HEK293 (cell line): Measurements from ENCODE around the gene GNG7.

ENCODE experiments used
- EGR2 ChIP-seq: fragments of 450-650 bp; formaldehyde crosslinking; IDR thresholded peaks from 2 replicates; pipeline ENCODE4 v1.5.1; 2016; ENCODE audit warnings: low read depth, missing biosample characterization, missing genetic modification characterization
- GLIS1 ChIP-seq: fragments of 450-650 bp; formaldehyde crosslinking; IDR thresholded peaks from 2 replicates; pipeline ENCODE4 v1.5.1; 2016; ENCODE audit warnings: missing biosample characterization, missing genetic modification characterization
- KLF8 ChIP-seq: fragments of 450-650 bp; formaldehyde crosslinking; IDR thresholded peaks from 2 replicates; pipeline ENCODE4 v1.5.1; 2016; ENCODE audit warnings: missing biosample characterization, missing genetic modification characterization
- KLF9 ChIP-seq: fragments of 450-650 bp; formaldehyde crosslinking; IDR thresholded peaks from 2 replicates; pipeline ENCODE4 v1.5.1; 2016; ENCODE audit warnings: missing biosample characterization, missing genetic modification characterization, low read depth
- MEIS1 ChIP-seq: sonication (generic); formaldehyde crosslinking; IDR thresholded peaks from 2 replicates; pipeline ENCODE4 v1.8.1; 2022; ENCODE audit warnings: missing genetic modification reagents, mild to moderate bottlenecking, borderline replicate concordance
- OVOL3 ChIP-seq: fragments of 450-650 bp; formaldehyde crosslinking; IDR thresholded peaks from 2 replicates; pipeline ENCODE4 v1.5.1; 2016; ENCODE audit warnings: missing biosample characterization, missing genetic modification characterization
- PBX3 ChIP-seq: sonication (generic); formaldehyde crosslinking; IDR thresholded peaks from 2 replicates; pipeline ENCODE4 v1.8.1; 2022; ENCODE audit warnings: mild to moderate bottlenecking, moderate library complexity, missing genetic modification reagents
- PRDM10 ChIP-seq: fragments of 450-650 bp; formaldehyde crosslinking; IDR thresholded peaks from 2 replicates; pipeline ENCODE4 v1.5.1; 2016; ENCODE audit warnings: missing biosample characterization, missing genetic modification characterization
- PRDM2 ChIP-seq: fragments of 450-650 bp; formaldehyde crosslinking; IDR thresholded peaks from 2 replicates; pipeline ENCODE4 v1.5.1; 2016; ENCODE audit warnings: missing biosample characterization, missing genetic modification characterization, borderline replicate concordance
- PRDM4 ChIP-seq: fragments of 450-650 bp; formaldehyde crosslinking; IDR thresholded peaks from 2 replicates; pipeline ENCODE4 v1.5.1; 2017; ENCODE audit warnings: missing biosample characterization, missing genetic modification characterization
- SP3 ChIP-seq: fragments of 450-650 bp; formaldehyde crosslinking; IDR thresholded peaks from 2 replicates; pipeline ENCODE4 v1.5.1; 2016; ENCODE audit warnings: missing biosample characterization, missing genetic modification characterization
- YY2 ChIP-seq: fragments of 450-650 bp; formaldehyde crosslinking; IDR thresholded peaks from 2 replicates; pipeline ENCODE4 v1.5.1; 2016; ENCODE audit warnings: missing biosample characterization, missing genetic modification characterization
- ZIC2 ChIP-seq: fragments of 450-650 bp; formaldehyde crosslinking; IDR thresholded peaks from 2 replicates; pipeline ENCODE4 v1.5.1; 2016; ENCODE audit warnings: missing biosample characterization, missing genetic modification characterization
- ZNF398 ChIP-seq: fragments of 450-650 bp; formaldehyde crosslinking; IDR thresholded peaks from 2 replicates; pipeline ENCODE4 v1.5.1; 2017; ENCODE audit warnings: missing biosample characterization, missing genetic modification characterization
- ZNF416 ChIP-seq: fragments of 450-650 bp; formaldehyde crosslinking; IDR thresholded peaks from 2 replicates; pipeline ENCODE4 v1.5.1; 2016; ENCODE audit warnings: missing biosample characterization, missing genetic modification characterization
- ZNF561 ChIP-seq: fragments of 450-650 bp; IDR thresholded peaks from 2 replicates; pipeline ENCODE4 v1.5.1; 2018; ENCODE audit warnings: missing biosample characterization, missing genetic modification characterization, borderline replicate concordance
- ZNF639 ChIP-seq: fragments of 450-650 bp; formaldehyde crosslinking; IDR thresholded peaks from 2 replicates; pipeline ENCODE4 v1.5.1; 2016; ENCODE audit warnings: missing biosample characterization, missing genetic modification characterization
- ZNF785 ChIP-seq: fragments of 450-650 bp; formaldehyde crosslinking; IDR thresholded peaks from 2 replicates; pipeline ENCODE4 v1.5.1; 2016; ENCODE audit warnings: missing biosample characterization, missing genetic modification characterization
- ZSCAN30 ChIP-seq: fragments of 450-650 bp; IDR thresholded peaks from 2 replicates; pipeline ENCODE4 v1.5.1; 2018; ENCODE audit warnings: missing biosample characterization, mild to moderate bottlenecking, missing genetic modification characterization, moderate library complexity
- ZXDB ChIP-seq: fragments of 450-650 bp; formaldehyde crosslinking; IDR thresholded peaks from 2 replicates; pipeline ENCODE4 v1.5.1; 2016; ENCODE audit warnings: missing biosample characterization, missing genetic modification characterization

GNG7 gene

GRCh38 chr19:2524840-2525723, 177.4 kb downstream of the GNG7 start (continued):
- TF ChIP-seq PBX3 (CRISPR knock-in tag) (no peak), ZNF416 (no peak), MEIS1 (CRISPR knock-in tag) (no peak), ZNF785 (tag by site-specific recombination) (peak; percentile 34; the same call in 1 of the 2 replicates), ZNF561 (peak; percentile 64; the same call in 1 of the 2 replicates), EGR2 (tag by site-specific recombination) (peak; percentile 38), SP3 (tag by site-specific recombination) (peak; percentile 67), ZXDB (tag by site-specific recombination) (peak; percentile 54; the same call in 1 of the 2 replicates), ZSCAN30 (peak; percentile 59), ZIC2 (tag by site-specific recombination) (peak; percentile 90), PRDM10 (peak; percentile 91), KLF8 (tag by site-specific recombination) (peak; percentile 74), PRDM4 (tag by site-specific recombination) (peak; percentile 42; the same call in 1 of the 2 replicates), PRDM2 (tag by site-specific recombination) (peak; percentile 11; the same call in 1 of the 2 replicates), ZNF398 (tag by site-specific recombination) (peak; percentile 14; the same call in 1 of the 2 replicates), YY2 (peak; percentile 43; the same call in 1 of the 2 replicates), GLIS1 (tag by site-specific recombination) (peak; percentile 99), ZNF639 (peak; percentile 72), OVOL3 (no peak), KLF9 (tag by site-specific recombination) (peak; percentile 73)
